HT1080 (cell line): ENCODE measurements around the gene VSIG2. TPM values are rescaled to one million over a fixed set of nuclear protein-coding genes. Genes with fewer than 3 reads are reported as not detected.
"Not testable (repeated sequence)": the region's sequence is repeated elsewhere in the genome, so short reads cannot be mapped to it uniquely, and the experiment has no call there.

Source experiments
- DNase-seq: peaks from one replicate; pipeline ENCODE4 v3.0.0-alpha.2; 2015; ENCODE audit warnings: low read depth
- polyA plus RNA-seq, 2 experiments: library from polyadenylated mRNA; depleted of rRNA; stranded (reverse); fragments of >200 nt; gene quantifications; 2 replicates each; pipeline ENCODE4 v1.2.3, GENCODE V29; 2015
- total RNA-seq: library from RNA; depleted of rRNA; stranded (reverse); fragments of >200 nt; shearing (Covaris generic); gene quantifications from 2 replicates; pipeline ENCODE4 v1.2.3, GENCODE V29; 2014; rRNA removed

Gene VSIG2, protein sequence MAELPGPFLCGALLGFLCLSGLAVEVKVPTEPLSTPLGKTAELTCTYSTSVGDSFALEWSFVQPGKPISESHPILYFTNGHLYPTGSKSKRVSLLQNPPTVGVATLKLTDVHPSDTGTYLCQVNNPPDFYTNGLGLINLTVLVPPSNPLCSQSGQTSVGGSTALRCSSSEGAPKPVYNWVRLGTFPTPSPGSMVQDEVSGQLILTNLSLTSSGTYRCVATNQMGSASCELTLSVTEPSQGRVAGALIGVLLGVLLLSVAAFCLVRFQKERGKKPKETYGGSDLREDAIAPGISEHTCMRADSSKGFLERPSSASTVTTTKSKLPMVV
- not detected in 2 replicates for total RNA-seq
- not detected in 2 replicates for polyA plus RNA-seq (2015; cell fraction: cytosol; rRNA removed)
- not detected in 2 replicates for polyA plus RNA-seq (2015; cell fraction: nucleus; rRNA removed)

DNA sequence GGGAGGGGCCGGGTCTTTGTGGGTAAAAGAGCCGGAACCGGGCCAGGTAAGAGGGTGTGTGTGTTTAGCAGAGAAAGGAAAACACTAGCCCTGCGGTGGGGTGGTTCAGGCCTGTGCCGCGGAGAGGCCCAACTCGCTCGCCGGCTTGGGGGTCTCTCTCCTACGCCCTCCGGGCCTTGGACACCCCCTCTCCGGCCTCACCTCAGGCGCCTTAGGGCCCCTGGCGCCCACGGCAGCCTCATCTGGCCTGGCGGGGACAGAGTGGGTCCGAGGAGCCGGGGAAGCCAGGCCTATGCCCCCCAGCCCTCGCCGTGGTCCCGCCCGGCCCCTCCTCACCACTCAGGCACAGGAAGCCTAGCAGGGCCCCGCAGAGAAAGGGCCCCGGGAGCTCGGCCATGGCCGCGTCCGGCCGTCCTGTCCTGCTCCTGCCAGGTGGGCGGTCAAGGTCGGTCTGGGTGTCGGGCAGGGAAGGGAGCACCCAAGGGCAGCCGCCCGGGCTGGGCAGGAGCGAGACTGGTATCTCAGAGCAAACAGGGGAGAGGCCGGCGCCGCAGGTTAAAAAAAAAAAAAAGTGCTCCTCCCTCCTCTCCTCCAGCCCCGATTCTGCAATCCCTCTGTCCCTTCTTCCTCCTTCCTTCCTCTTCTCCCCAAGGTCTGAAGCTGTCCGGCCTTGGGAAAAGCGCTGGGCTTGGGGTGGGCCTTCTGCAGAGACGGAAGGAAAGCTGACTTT lies at the start of gene VSIG2:
VSIG2 (minus strand) TSS at position 515 of the 730 bp plus-strand sequence; CDS start at position 397, 118 bp downstream.
- no peak for DNase-seq

DNA sequence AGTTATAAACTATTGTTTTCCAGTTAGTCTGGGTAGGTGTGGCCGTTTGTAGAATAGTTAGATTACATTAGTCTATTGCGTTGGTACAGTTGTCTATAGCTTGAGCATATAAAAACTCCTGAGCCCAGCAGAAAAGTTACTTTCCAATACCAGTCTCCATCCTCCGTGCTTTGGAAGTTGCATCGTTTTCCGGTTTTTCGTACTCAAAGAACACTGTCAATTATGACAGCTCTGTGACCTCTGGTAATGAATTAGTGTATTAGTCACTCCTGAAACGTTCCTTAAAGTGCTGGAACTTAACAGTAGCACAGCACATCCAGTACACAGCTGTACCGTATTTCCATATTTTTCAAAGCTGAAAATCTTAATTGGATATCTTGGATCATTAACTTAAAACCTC lies 49.0 kb upstream of the VSIG2 start:
- peak; percentile 56 for DNase-seq

DNA sequence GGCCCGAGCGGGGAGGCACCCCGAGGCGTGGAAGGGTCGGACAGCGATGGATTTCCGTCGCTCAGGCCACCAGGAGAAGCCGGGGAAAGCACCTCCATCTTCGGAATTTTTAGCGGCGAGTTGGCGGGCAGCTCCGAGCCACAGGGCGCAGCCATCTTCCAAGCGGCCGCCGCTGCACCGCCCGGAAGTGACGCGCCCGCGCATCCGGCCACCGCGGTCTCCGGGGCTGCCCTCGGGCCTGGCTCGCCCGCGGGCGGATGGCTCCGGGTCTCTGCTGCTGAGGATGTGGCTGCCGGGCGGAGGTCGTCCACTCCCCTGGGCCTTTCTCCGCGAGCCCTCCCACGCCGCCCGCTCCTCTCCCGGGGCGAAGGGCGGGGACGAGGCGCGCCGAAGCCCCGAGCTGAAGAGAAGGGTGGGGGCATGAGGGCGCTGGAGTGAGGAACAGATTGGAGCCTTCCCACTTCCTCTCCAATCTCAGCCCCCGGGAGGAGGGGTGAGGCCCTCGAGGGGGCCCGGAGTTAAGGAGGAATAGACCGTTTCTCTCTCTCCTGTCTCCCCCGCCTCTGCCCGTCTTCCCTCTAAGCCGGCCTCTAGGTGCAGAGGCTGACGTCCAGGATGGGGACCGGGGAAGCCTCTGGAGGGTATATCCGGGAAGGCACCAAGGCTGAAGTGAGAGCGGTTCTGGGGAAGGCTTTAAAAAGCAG lies 48.3 kb upstream of the VSIG2 start, which contains the start of gene MSANTD2:
MSANTD2 (minus strand) TSS at position 181 of the 704 bp plus-strand sequence; CDS start at position 155, 26 bp downstream.
- DNase-seq = peak; percentile 83

DNA sequence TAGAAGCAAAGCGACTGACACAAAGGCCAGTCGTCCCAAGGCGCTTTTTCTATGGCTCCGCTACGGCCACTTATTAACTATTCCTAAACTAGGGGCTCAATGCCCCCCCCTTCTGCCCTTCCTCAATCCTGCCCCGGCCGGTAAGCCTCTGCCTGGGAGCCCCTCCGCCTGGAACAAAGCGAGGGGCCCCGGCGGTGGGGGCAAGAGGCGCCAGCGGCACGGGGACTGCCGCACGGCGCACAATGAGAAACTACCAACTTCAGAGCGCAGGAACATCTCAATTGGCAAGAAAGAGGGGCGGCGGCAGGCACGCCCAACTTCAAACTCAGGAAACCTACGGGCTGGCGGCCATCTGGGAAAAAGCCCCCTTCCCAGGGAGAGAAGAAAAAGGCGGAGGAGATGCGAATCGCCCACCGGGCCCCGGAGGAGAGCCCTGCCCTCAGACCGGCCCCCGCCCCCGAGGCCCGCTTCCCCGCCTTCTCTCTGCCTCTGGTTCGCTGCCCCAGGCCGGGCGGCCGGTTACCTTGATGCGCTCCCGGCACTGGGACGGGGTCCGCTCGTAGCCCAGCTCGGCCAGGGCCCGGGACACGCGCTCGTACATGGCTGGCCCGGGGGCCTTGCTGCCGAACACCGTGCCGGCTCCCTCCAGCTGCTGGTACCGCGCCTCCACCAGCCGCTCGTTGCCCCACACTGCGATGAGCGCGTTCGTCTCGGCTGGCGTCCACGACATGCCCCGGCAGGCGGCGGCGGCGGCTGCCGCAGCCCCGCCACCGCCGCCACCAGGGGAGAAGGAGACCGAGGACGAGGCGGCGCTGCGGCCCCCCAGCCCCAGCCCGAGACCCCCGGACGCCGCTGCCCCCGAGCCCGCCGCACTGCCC lies 47.5 kb upstream of the VSIG2 start:
- DNase-seq = peak; percentile 40

DNA sequence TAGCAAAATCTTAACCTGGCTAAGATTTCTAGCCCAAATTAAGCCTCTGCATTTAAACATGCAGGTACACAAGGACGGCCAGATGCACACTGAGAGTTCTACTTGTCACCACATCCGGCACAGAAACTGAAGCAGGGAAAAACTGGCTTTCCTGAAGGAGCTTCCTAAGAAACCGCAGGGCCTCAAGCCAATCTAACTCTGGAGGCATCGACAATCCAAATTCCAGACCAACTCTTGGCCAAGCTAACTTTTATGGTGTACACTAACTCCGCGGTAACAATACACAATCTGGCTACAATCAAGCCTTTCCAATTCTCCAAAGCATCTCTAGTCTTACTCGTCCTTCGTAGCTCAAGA lies 46.9 kb upstream of the VSIG2 start:
- peak; percentile 81 for DNase-seq

DNA sequence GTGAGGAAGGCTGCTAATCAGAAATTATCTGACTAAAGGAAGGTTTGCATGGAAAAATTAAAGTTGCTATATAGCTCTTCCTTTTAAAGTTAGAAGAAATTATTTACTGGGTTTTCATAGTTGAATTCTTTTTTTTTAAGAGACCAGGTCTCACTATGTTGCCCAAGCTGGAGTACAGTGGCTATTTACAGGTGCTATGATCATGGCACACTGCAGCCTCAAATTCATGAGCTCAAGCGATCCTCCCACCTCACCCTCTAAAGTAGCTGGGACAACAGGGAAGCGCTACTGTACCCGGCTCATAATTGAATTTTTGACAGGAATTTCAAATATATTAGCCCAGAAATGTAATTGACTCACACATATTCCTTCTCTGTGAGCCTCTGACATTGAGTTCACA lies 44.3 kb upstream of the VSIG2 start:
- no peak for DNase-seq

DNA sequence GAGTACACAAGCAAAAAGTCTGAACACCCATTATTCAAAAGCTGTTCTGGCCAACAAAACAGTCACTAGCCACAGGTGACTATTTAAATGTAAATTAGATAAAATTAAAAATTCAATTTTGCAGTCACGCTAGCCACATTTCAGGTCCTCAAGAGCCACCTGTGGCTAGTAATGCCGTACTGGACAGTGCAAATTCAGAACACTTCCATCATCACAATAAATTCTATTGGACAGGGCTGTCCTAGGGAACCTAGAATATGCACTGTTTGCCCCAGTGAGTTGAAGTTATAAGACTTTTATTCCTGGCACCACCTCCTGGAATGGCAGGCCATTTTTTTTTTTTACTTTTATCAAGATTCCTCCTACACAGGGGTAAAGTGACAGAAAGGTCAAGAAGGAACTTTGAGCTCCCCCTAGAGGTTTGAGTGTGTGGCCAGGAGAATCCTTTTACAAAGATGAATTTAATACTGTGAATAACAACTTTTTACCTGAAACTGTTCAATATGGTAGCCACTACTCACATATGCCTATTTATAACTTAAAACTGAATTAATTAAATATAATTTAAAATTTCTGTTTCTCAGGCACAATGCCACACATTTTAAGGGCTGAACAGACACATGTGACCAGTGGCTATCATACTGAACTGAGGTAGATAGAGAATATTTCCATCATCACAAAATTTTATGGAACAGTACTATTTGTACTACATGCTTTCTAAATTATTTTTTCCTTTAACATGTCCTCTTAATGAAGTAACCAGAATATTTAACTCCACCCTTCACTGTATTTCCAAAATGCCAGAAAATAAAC lies 41.6 kb upstream of the VSIG2 start:
- DNase-seq = peak; percentile 34

DNA sequence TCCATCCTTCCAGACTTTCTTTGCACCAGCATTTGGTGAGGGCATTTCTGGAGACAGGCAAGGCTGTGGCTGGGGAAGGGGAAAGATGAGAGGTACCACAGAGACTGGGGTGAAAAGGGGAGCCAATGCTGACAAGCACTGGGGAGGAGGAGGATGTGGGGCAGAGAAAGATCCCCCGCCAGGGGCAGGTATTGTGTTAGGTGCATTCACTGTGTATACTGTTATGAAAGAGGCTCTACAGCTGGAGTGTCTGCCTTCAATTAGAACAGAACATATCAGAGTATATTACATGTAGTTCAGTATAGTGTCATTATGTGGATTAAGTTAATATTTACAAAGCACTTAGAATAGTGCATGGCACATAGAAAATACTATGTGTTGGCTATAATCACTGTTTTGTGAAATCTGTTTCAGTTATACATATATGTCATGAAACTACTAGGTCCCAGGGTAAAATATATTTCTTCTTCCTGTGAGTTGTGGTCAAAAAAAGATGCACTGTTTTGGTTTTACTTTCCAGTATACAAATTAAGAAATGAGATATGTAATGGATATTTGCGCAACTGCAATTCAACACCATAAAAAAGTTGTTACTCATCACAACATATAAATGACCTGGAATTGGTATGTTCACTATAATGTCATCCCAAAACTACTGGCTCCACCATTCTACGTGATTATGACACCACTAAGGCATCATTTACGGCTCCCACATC lies 39.7 kb upstream of the VSIG2 start:
- no peak for DNase-seq

DNA sequence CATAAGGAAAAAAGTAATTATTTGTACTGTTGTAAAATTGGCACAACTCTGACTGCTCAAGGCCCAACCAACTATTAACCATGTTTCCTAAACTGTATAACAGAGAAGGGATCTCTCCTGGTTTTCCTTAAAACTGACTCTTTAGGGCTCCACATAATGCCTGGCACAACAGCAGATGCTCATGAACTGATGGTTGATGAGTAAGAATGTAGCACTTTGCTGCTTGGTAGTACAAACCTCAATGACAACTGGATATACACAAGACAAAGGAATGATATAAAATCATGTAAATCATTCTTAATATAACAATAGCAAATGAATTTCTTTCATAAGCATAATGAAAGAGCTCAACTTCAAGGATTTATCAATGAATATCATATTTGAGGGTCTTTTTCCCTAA lies 36.5 kb upstream of the VSIG2 start:
- no peak for DNase-seq

DNA sequence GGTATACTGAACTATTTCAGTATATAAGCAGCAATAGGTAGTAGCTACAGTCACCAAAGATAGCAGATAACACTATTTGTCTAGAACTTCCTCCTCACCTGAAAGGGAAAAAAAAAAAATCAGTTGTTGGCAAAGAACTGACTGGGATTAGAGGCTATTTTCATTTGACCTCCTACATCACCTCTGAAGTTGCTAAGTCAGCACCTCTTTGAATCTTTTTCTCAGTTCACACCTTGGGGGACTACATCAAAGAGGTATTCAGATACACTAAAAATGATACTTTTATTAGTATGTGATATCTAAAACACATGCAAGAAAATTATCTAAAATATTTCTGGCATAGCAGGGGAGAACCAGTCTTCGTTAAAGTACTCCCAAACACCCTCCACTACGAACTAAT lies 32.0 kb upstream of the VSIG2 start:
- no peak for DNase-seq

DNA sequence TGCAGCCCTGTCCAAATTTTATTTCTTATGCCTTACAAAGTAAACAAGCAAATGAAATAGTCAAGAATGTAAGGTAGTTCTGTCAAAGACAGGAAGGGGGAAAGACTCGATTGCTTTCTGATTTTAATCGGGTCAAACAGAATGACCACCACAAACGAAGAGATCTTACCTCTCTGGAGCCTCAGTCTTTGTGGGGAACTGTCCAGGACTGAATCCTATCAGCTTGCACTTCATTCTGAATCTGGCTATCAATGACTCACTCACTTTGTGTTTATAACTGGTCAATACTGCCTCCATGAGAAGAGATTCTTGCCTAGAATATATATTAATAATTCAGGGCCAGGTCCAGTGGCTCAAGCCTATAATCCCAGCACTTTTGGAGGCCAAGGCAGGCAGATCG lies 30.9 kb upstream of the VSIG2 start:
- DNase-seq = no peak

DNA sequence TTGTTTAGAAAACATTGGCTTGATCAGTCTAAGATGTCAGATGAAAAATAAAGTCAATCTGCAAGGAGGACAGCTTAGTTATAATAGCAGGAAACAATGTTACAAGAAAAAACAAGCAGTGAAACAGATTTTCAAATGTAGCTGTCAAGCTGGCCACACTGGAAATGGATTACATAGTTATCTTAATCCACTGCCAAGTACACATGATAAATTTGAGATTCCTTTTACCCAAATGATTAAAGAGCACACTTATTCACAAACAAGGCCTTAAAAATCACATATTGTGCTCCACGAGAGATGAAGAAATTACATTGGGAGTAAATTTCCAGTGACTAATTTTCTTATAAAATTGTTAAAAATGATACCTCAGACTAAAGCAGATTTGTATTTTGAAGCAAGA lies 27.5 kb upstream of the VSIG2 start:
- DNase-seq = no peak

DNA sequence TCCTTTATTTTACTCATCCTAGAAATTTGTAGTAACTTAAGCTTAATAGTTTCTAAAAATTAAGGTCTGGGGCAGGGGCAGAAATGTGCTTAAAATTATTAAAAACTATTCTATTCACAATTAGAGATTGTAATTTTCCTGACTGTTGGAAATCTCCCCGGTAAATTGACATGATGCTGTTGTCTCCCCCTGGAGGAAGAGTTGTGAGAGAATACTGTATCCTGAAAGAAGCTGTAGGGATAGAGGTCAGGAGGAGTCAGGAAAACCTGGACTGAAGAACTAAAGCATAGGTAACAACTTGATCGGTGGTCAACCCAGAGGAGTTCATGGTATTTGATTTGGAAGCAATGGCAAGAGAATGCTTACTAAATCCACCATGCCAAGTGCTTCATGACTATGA lies 26.2 kb upstream of the VSIG2 start:
- no peak for DNase-seq

DNA sequence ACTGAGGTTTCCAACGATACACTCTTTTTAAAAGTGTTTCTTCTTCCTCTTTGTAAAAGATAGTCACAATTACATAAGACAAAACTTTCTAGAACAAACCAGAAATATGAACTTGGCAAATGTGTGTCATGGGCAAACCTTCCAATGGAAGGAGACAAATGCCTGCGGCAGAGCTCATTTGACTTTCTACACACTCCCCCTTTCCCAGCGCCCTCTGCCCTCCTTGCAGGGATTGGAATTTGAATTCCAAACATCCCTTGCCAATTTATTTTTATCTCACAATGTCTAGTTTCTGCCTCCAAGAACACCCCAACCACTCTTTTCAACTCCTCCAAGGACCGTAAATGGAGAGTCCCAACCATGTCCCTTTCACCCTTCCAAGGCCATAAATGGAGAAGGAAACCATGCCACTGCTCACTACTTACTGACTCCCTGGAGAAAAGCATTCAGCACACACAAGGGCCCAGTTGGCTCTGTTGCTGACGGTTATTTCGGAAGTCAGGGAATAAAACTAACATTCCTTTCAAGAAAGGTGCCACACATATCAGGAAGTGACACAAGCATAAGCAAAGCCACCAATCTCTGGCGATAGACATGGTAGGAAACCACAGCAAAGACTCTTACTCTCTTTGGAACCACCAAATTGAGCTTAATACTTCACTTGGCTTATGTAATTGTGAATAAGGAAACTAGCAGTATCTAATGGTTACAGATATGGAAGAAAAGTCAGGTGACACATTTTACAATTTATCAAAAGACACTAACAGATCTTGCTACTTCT lies 25.0 kb upstream of the VSIG2 start:
- no peak for DNase-seq

DNA sequence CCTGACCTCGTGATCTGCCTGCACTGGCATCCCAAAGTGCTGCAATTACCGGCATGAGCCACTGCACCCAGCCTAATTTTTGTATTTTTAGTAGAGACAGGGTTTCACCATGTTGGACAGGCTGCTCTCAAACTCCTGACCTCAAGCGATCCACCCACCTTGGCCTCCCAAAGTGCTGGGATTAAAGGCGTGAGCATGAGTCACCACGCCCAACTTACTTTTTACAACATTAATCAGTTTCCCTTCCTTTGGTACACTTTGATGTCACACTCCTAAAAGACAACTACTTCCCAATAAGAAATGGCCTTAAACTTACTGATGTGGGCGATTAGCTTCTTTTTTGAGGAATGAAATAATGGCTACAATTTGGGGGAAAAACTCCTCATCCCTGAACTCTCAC lies 18.9 kb upstream of the VSIG2 start:
- not testable (repeated sequence) for DNase-seq

DNA sequence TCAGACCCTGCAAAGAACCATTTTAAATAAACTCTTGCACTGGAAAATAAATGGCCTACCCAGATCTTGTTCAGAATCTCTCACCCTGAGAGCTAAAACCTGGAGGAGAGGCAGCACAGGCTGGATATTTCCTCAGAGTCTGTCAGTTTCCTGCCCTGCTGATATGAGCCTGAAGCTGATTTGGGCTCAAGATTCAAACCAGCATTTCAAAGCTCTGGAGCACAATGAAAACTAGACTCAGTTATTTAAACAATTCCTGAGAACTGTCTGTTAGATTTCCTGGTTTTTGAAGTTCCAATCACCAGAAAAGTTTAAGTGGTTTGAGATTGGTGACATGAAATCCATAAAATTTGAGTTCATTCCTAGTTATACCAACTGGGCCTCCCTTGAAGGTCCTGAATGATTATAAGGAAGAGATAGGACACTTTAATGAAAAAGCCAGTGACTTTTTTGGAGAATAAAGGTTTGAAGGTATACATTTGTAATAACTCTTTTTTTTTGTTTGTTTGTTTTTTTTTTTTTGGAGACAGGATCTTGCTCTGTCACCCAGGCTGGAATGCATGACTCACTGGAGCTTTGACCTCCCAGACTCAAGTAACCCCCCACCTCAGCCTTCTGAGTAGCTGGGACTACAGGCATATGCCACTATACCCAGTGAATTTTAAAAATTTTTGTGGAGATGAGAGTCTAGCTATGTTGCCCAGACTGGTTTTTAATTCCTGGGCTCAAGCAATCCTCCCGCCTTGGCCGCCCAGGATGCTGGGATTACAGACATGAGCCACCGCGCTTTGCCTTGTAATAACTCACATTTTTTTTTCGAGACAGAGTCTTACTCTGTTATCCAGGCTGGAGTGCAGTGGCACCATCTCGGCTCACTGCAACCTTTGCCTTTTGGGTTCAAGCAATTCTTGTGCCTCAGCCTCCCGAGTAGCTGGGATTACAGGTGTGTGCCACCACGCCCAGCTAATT lies 18.0 kb upstream of the VSIG2 start:
- peak; percentile 80 for DNase-seq

DNA sequence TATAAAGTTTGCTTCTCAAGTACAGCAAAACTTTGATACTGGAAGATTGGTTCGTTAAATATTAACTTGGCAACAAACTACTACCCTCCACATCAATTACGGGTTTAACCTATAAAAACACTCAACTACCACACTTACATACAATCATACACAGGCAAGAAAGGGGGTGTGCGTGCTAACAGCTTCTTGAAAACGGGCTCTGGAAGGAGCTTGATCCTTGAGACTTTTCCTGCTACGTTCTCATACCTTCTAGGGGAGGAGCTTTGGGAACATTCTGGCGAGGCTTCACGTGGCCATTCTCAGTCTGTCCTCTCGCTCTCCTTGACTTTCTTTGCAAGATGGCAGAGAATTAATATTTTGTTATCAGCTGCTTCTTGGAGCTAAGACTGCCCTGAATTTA lies 16.9 kb upstream of the VSIG2 start:
- no peak for DNase-seq
